ENCODE results near the gene MPEG1. TPM values are rescaled to one million over a fixed set of nuclear protein-coding genes. Genes with fewer than 3 reads are reported as not detected.

The MPEG1 gene
- total RNA-seq, 1 donor from 2014 or later, result not detected

DNA sequence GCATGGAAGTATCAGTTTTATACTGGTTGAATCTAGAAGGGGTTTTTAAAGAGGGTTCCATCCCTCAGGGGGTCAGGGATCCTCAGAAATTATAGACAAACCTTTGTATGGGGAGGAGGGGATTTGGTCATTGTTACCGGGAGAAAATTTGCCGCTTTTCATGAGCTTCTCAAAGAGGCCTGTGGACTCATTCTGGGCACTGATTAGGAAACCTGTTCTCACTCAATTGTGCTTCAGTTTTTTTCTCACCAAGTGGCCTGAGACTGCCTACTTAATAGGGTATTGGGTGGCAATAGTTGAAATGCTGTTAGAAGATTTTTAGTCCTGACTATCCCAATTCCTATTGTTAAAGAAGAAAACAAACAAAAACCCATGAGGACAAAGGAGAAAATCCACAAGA is 14.0 kb downstream of the MPEG1 start:
- H3K36me3 Mint-ChIP-seq (ENCODE audit: unreplicated experiment), result no peaks in the 10 kb centered on the region

GRCh38 chr11:59197991-59198390 is 14.7 kb downstream of the MPEG1 start:
- Mint-ChIP-seq H3K4me1 (ENCODE audit: low read depth, unreplicated experiment) (no peaks in the 10 kb centered on the region), H3K27me3 (ENCODE audit: unreplicated experiment) (no peaks in the 10 kb centered on the region), H3K4me3 (ENCODE audit: unreplicated experiment) (no peak overlapping the region), H3K36me3 (ENCODE audit: unreplicated experiment) (no peaks in the 10 kb centered on the region), H3K9me3 (ENCODE audit: unreplicated experiment) (peaks cover 1% of the 10 kb centered on the region), H3K27ac (ENCODE audit: unreplicated experiment) (no peak overlapping the region)
- DNase-seq, result no peak
- no peak for TF ChIP-seq CTCF (IDR thresholded peaks at IDR 0.05; ENCODE audit: partially characterized antibody, unreplicated experiment)

More for the DNA sequence above, 14.0 kb downstream of the MPEG1 start:
- TF ChIP-seq CTCF (IDR thresholded peaks at IDR 0.05; ENCODE audit: partially characterized antibody, unreplicated experiment), result no peak
- H3K4me1 Mint-ChIP-seq (ENCODE audit: low read depth, unreplicated experiment), result no peaks in the 10 kb centered on the region
- DNase-seq, result no peak
- H3K27me3 Mint-ChIP-seq (ENCODE audit: unreplicated experiment), result no peaks in the 10 kb centered on the region
- no peak overlapping the region for H3K4me3 Mint-ChIP-seq (ENCODE audit: unreplicated experiment)
- no peak overlapping the region for H3K27ac Mint-ChIP-seq (ENCODE audit: unreplicated experiment)
- peaks cover 1% of the 10 kb centered on the region for H3K9me3 Mint-ChIP-seq (ENCODE audit: unreplicated experiment)

DNA sequence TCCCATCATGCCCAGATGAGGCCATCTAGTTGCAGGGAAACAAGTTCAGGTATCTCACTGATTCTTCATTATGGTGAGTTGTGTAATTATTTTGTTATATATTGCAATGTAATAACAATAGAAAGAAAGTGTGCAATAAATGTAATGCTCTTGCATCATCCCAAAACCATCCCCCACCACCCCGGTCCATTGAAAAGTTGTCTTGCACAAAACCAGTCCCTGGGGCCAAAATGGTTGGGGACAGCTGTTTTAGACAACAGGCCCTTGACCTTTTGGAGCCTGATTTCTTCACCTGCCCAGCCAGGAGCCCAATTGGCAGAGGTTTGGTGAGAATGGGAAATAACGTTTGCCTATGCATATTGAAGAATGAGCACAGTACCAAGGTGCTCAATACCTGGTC is 15.9 kb downstream of the MPEG1 start:
- no peak for TF ChIP-seq CTCF (IDR thresholded peaks at IDR 0.05; ENCODE audit: partially characterized antibody, unreplicated experiment)
- Mint-ChIP-seq H3K4me3 (ENCODE audit: unreplicated experiment) (no peak overlapping the region), H3K9me3 (ENCODE audit: unreplicated experiment) (peaks cover 1% of the 10 kb centered on the region), H3K27ac (ENCODE audit: unreplicated experiment) (no peak overlapping the region), H3K4me1 (ENCODE audit: low read depth, unreplicated experiment) (no peaks in the 10 kb centered on the region), H3K27me3 (ENCODE audit: unreplicated experiment) (no peaks in the 10 kb centered on the region), H3K36me3 (ENCODE audit: unreplicated experiment) (no peaks in the 10 kb centered on the region)
- DNase-seq, result no peak

DNA sequence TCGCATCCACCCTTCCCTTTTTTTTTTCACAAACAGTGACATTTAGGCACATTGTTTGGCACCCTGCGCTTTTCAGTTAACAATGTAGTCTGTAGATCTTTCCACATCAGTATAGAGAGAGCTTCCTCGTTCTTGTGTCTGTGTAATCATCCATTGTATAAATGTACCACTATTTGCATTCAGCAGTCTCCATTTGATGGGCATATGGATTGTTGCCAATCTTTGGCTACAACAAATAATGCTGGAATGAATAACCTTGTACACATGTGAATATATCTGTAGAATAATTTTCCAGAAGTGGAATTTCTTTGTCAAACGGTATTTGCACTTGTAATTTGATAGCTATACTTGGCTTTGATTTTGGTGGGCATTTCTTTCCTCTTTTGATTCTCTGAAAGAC is 17.1 kb downstream of the MPEG1 start:
- H3K4me3 Mint-ChIP-seq (ENCODE audit: unreplicated experiment), result no peak overlapping the region
- H3K27ac Mint-ChIP-seq (ENCODE audit: unreplicated experiment), result no peak overlapping the region
- TF ChIP-seq CTCF (IDR thresholded peaks at IDR 0.05; ENCODE audit: partially characterized antibody, unreplicated experiment), result no peak
- no peaks in the 10 kb centered on the region for H3K36me3 Mint-ChIP-seq (ENCODE audit: unreplicated experiment)
- peaks cover 1% of the 10 kb centered on the region for H3K9me3 Mint-ChIP-seq (ENCODE audit: unreplicated experiment)
- DNase-seq, result no peak
- no peaks in the 10 kb centered on the region for H3K4me1 Mint-ChIP-seq (ENCODE audit: low read depth, unreplicated experiment)
- H3K27me3 Mint-ChIP-seq (ENCODE audit: unreplicated experiment), result no peaks in the 10 kb centered on the region

DNA sequence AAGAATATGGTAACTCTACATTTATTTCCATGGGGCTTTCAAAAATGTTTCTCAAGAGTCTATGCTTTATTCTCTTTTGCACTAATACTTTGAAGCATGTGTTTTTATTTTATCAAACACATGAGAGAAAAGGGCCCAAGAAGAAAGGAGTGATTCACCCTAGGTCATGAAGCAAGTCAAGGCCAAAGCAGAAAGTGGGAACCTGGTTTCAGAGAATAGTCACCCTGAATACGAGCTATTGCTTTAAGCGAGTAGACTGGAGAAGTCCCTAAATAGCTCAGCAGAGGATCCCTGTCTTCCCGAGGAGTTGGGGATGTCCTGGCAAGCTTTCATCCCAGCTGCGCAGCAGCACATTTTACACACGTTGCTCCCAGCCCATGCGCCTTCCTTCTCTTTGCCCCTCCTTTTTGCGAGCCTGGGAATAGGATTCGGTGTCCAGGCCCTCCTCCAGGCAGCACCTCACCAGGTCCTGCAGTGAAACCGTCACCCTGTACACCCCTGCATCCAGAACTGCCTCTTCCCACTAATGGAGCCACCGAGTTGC is 19.1 kb downstream of the MPEG1 start:
- Mint-ChIP-seq H3K27ac (ENCODE audit: unreplicated experiment) (no peak overlapping the region), H3K9me3 (ENCODE audit: unreplicated experiment) (peaks cover 1% of the 10 kb centered on the region), H3K27me3 (ENCODE audit: unreplicated experiment) (no peaks in the 10 kb centered on the region), H3K36me3 (ENCODE audit: unreplicated experiment) (no peaks in the 10 kb centered on the region), H3K4me3 (ENCODE audit: unreplicated experiment) (no peak overlapping the region), H3K4me1 (ENCODE audit: low read depth, unreplicated experiment) (no peaks in the 10 kb centered on the region)
- no peak for DNase-seq
- TF ChIP-seq CTCF (IDR thresholded peaks at IDR 0.05; ENCODE audit: partially characterized antibody, unreplicated experiment), result no peak

Measured in glutamatergic neuron (in vitro differentiated cells).